GM21786 (cell line): ENCODE results near the gene CPB1.
"Not testable (repeated sequence)": the region's sequence is repeated elsewhere in the genome, so short reads cannot be mapped to it uniquely, and the experiment has no call there.

Experiments used
- ATAC-seq: cut with Tn5 transposase; IDR thresholded peaks from one replicate; pipeline ENCODE4 v1.9.1; 2021; ENCODE audit not compliant: unreplicated experiment

CPB1 gene

GRCh38 chr3:148827585-148827984, at the start of gene CPB1:
TSS of gene CPB1 (plus strand) at chr3:148827811. CDS start at chr3:148827824, 13 bp downstream.
- ATAC-seq: no peak

DNA sequence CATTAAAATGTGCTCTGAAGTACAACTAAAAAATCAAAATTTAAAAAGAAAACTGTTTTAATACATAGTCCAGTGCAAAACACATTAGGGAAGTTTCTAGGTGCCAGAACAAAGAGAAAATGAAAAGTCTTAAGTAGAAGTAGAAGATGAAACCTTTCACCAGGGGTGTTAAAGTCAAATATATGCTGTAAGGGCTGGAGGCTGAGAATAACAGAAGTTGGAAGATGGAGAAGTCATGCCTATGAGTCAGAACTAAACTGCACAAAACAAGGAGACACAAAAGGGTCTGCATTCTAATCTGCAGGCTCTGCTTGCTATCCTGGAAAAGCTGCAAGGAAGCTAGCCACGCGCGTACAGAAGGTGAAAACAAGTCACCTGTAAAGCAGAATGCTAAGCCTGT, 48.7 kb upstream of the CPB1 start:
- no peak for ATAC-seq

- ATAC-seq: not testable (repeated sequence)
Measured at GRCh38 chr3:148785026-148785425, 42.6 kb upstream of the CPB1 start.

DNA sequence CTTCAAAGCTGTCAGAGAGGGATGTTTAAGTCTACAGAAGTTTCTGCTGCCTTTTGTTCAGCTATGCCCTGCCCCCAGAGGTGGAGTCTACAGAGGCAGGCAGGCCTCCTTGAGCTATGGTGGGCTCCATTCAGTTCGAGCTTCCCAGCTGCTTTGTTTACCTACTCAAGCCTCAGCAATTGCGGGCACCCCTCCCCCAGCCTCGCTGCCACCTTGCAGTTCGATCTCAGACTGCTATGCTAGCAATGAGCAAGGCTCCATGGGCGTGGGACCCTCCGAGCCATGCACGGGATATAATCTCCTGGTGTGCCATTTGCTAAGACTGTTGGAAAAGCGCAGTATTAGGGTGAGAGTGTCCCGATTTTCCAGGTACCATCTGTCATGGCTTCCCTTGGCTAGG, 41.5 kb upstream of the CPB1 start:
- not testable (repeated sequence) for ATAC-seq

GRCh38 chr3:148789146-148789545, 38.5 kb upstream of the CPB1 start:
- ATAC-seq: no peak

GRCh38 chr3:148789906-148790305, 37.7 kb upstream of the CPB1 start:
- ATAC-seq: no peak

GRCh38 chr3:148790370-148790769, 37.2 kb upstream of the CPB1 start:
- no peak for ATAC-seq

GRCh38 chr3:148790851-148791735, 36.5 kb upstream of the CPB1 start:
- no peak for ATAC-seq

- ATAC-seq: no peak
Measured at GRCh38 chr3:148791920-148792319, 35.7 kb upstream of the CPB1 start.

- no peak for ATAC-seq
Measured at GRCh38 chr3:148792516-148792915, 35.1 kb upstream of the CPB1 start.

DNA sequence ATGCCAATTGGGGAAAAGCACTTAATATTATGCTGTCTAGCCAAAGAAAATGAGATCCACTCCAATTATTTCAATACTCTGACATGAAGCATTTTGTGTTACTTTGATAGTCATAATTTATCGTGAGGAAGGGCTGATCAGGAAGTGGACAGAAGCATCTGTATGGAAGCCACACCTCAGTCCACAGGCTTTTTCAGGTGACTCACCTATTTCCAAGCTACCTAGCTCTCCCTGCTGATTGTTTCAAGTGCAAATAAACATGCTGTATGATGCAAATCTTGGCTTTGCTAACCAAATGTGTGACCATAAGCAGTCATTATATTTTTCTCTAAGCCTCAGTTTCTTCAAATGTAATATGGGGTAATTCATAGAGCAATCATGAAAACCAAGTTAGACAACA, 30.8 kb upstream of the CPB1 start:
- ATAC-seq: no peak

- no peak for ATAC-seq
Measured at GRCh38 chr3:148797795-148798194, 29.8 kb upstream of the CPB1 start.

- ATAC-seq: no peak
Measured at GRCh38 chr3:148800414-148800813, 27.2 kb upstream of the CPB1 start.

DNA sequence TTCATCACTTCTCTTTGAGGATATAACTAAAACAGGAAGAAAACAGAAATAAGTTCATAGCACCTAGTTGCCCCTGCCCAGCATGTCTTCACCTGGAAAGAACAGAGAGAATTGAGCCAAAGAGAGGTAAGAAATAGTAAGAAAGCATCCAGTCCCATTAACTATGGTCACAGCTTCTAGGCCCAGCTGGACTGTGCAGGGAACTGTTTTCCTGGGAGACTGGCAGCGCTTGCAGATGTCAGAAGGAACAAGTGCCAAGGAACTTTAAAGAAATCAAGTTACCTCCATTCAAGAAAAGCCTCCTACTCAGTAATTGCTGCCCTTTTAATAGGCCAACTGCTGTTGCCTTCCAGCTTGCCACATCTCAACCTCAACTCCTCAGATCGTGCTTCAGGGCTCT, 17.8 kb upstream of the CPB1 start:
- ATAC-seq: no peak

DNA sequence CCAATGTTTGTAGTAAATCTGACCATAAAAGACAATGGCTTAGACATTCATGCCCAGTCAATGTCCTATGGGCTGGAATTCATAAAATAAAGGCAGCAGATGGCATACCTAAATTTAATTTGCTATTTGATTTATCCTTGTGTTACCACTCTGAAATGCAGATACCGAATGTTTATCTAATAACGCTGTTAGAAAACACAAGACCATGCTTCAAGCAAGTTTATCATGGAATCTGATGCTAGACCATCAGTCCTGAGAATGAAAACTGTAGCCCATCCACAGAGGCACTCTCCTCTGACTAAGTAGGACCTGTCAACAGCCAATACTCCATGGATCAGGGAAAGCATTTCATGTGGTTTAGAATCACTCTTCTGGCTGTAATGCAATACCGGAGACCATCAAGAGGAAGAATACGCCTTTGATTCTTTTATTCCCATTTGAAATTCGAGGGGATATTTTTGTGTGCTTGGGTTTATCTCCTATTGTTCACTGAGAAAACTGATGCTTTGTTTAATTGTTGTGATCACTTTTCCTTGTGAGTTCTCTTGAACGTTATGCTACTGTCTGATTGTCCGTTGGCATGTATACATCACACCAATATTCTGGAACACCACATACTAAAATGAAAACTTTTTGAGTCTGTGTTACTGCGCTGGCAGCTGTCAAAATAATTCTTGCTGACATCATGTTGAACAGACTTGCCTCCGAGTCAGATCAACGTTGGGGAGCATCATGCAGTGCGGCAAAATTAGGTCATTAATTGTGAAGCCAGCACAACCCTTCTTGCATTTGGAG, 12.1 kb upstream of the CPB1 start:
- no peak for ATAC-seq

- no peak for ATAC-seq
Measured at GRCh38 chr3:148816427-148816826, 11.2 kb upstream of the CPB1 start.

- ATAC-seq: no peak
Measured at GRCh38 chr3:148816981-148817525, 10.6 kb upstream of the CPB1 start.

- ATAC-seq: no peak
Measured at GRCh38 chr3:148820361-148821245, 7.0 kb upstream of the CPB1 start.

- ATAC-seq: no peak
Measured at GRCh38 chr3:148823026-148823425, 4.6 kb upstream of the CPB1 start.

- ATAC-seq: no peak
Measured at GRCh38 chr3:148825476-148825875, 2.1 kb upstream of the CPB1 start.
